ENCODE measurements around the gene SDK2. TPM values are rescaled to one million over a fixed set of nuclear protein-coding genes. Genes with fewer than 3 reads are reported as not detected.

SDK2 gene
- total and polyA plus RNA-seq, 2 of the 8 experiments (the other 6 are each of a cell fraction or from before 2014, with no cell fraction given): 3.9 to 4.1 TPM

GRCh38 chr17:73478334-73478733 is 165.9 kb downstream of the SDK2 start:
- H3K4me3 ChIP-seq (ENCODE audit: extremely low read depth in 1 of 4, insufficient read depth in 2 of 4, low read depth in 3 of 4, low read length in 4 of 4): no peak overlapping the region
- H2AFZ ChIP-seq (ENCODE audit: low read length): no peak overlapping the region
- WGBS, 2 experiments (ENCODE audit: extremely low coverage in 1 of 2, insufficient coverage in 1 of 2, insufficient read length in 1 of 2, insufficient replicate concordance in 2 of 2, low coverage in 1 of 2, low lambda C conversion rate in 2 of 2, missing lambda C conversion rate in 1 of 2): 77% methylated on average over 10 of the region's 11 CpGs; no CpG with 5 or more reads in 1 of the 2 experiments
- no peak overlapping the region for H2BK12ac ChIP-seq (ENCODE audit: low read depth, low read length)
- no peak overlapping the region for H3K9ac ChIP-seq (replicated peaks in 1 of 4; ENCODE audit: extremely low read depth in 1 of 4, low read depth in 3 of 4, low read length in 3 of 4)
- no peak overlapping the region for H3K4ac ChIP-seq (replicated peaks; ENCODE audit: insufficient read length, low read depth, low read length)
- no peak overlapping the region for H4K91ac ChIP-seq (replicated peaks; ENCODE audit: insufficient read length, low read length)
- no peak overlapping the region for H4K5ac ChIP-seq (ENCODE audit: insufficient read length, low read depth, low read length)
- FAIRE-seq: no peak
- no peak overlapping the region for H3K4me2 ChIP-seq (ENCODE audit: insufficient read depth in 1 of 2, low read depth in 2 of 2, low read length in 2 of 2)
- no peak overlapping the region for H2BK120ac ChIP-seq (replicated peaks; ENCODE audit: low read depth, low read length)
- peaks cover 0 to 2% of the 10 kb centered on the region in 2 experiments for H4K20me1 ChIP-seq (replicated peaks in 1 of 2; ENCODE audit: control insufficient read depth in 1 of 2, insufficient read depth in 2 of 2, low read length in 2 of 2)
- H3K18ac ChIP-seq (ENCODE audit: extremely low read depth, low read length): no peak overlapping the region
- H3K36me3 ChIP-seq (ENCODE audit: control insufficient read depth in 2 of 4, insufficient read depth in 4 of 4, low read length in 3 of 4): no peaks in the 10 kb centered on the region
- ChIA-PET CTCF (ENCODE audit: partially characterized antibody) (interaction anchor here (0.5 to 4.3 kb wide), 23 partner anchors 10 to 883 kb away, joined by 3 to 26 read pairs (median 3); no protein-coding TSS in a partner anchor), POLR2A (ENCODE audit: partially characterized antibody) (no interaction called here)
- no peak overlapping the region for H2AK5ac ChIP-seq (ENCODE audit: low read depth, low read length)
- peaks cover 0 to 12% (median 4%) of the 10 kb centered on the region in 4 experiments; a peak in 3 of 7 replicates for H3K4me1 ChIP-seq (replicated peaks in 1 of 4; ENCODE audit: control insufficient read depth in 3 of 4, insufficient read depth in 4 of 4, low read length in 3 of 4)
- no peaks in the 10 kb centered on the region for H3K23me2 ChIP-seq (ENCODE audit: low read depth, low read length)
- no peak for DNase-seq (ENCODE audit: low read depth in 1 of 2, low spot score in 2 of 2)
- H4K8ac ChIP-seq (ENCODE audit: extremely low read depth, insufficient read depth, low read length): no peak overlapping the region
- H3K79me1 ChIP-seq (ENCODE audit: low read depth, low read length): no peaks in the 10 kb centered on the region
- no peaks in the 10 kb centered on the region for H3K79me2 ChIP-seq (ENCODE audit: control insufficient read depth in 1 of 2, insufficient read depth in 2 of 2, low read length in 2 of 2)
- no peak overlapping the region for H3K56ac ChIP-seq (replicated peaks; ENCODE audit: insufficient read length, low read depth, low read length)
- H3K9me3 ChIP-seq (ENCODE audit: insufficient read depth in 2 of 2, low read depth in 1 of 2, low read length in 1 of 2): no peaks in the 10 kb centered on the region
- H2BK5ac ChIP-seq (ENCODE audit: low read depth, low read length): no peak overlapping the region
- no peak overlapping the region for H2BK15ac ChIP-seq (ENCODE audit: low read length)
- no peak overlapping the region for H3K27ac ChIP-seq (ENCODE audit: low read depth, low read length)
- no peak overlapping the region for H3K23ac ChIP-seq (ENCODE audit: insufficient read length)
- no peak overlapping the region for H3K14ac ChIP-seq (ENCODE audit: insufficient read length)
- no peak overlapping the region for H2BK20ac ChIP-seq (ENCODE audit: low read length)
- peaks cover 0 to 2% (median 0%) of the 10 kb centered on the region in 4 experiments; a peak in 1 of 7 replicates for H3K27me3 ChIP-seq (replicated peaks in 1 of 4; ENCODE audit: control insufficient read depth in 3 of 4, extremely low read depth in 1 of 4, insufficient read depth in 3 of 4, low read length in 3 of 4)
- TF ChIP-seq KDM1A (IDR thresholded peaks at IDR 0.05; ENCODE audit: borderline replicate concordance, low read length): no peak
- no peak for TF ChIP-seq CTBP2 (IDR thresholded peaks at IDR 0.05; ENCODE audit: borderline replicate concordance, insufficient read depth, insufficient read length, low read length)
- no peak for TF ChIP-seq CHD1 (IDR thresholded peaks at IDR 0.05; ENCODE audit: low read depth, low read length)
- TF ChIP-seq JUN (IDR thresholded peaks at IDR 0.05; ENCODE audit: low read depth, low read length): no peak
- TF ChIP-seq RXRA (IDR thresholded peaks at IDR 0.05; ENCODE audit: insufficient read depth, low read depth, low read length): no peak
- TF ChIP-seq SAP30 (IDR thresholded peaks at IDR 0.05; ENCODE audit: insufficient read depth, insufficient replicate concordance, low read length): no peak
- TF ChIP-seq CBX5 (IDR thresholded peaks at IDR 0.05; ENCODE audit: low read depth, low read length): no peak
- TF ChIP-seq ATF3 (IDR thresholded peaks at IDR 0.05; ENCODE audit: insufficient read depth, low read depth, low read length): no peak
- no peak for TF ChIP-seq CTCF (IDR thresholded peaks at IDR 0.05; ENCODE audit: control extremely low read depth in 1 of 3, insufficient read depth in 1 of 3, low read depth in 1 of 3, low read length in 3 of 3)
- TF ChIP-seq KDM5A (IDR thresholded peaks at IDR 0.05; ENCODE audit: low read length): no peak
- no peak for TF ChIP-seq JUND (IDR thresholded peaks at IDR 0.05; ENCODE audit: low read length)
